HG03521 (cell line): ENCODE data around the gene FILIP1.

Source experiments
- ATAC-seq: cut with Tn5 transposase; IDR thresholded peaks from one replicate; pipeline ENCODE4 v1.9.1; 2021; ENCODE audit warnings: mild to moderate bottlenecking, moderate library complexity; ENCODE audit not compliant: unreplicated experiment

The FILIP1 gene

GRCh38 chr6:75386050-75386770 lies 107.4 kb downstream of the FILIP1 start:
- ATAC-seq = no peak

- ATAC-seq = no peak
Measured at GRCh38 chr6:75384116-75384515, 109.5 kb downstream of the FILIP1 start.

GRCh38 chr6:75382634-75382900 lies 111.0 kb downstream of the FILIP1 start:
- ATAC-seq = no peak

- ATAC-seq = no peak
Measured at GRCh38 chr6:75381877-75382633, 111.5 kb downstream of the FILIP1 start.

GRCh38 chr6:75379536-75379935 lies 114.1 kb downstream of the FILIP1 start:
- no peak for ATAC-seq

GRCh38 chr6:75378101-75378500 lies 115.5 kb downstream of the FILIP1 start:
- no peak for ATAC-seq

GRCh38 chr6:75377386-75377785 lies 116.2 kb downstream of the FILIP1 start:
- ATAC-seq = no peak

- ATAC-seq = no peak
Measured at GRCh38 chr6:75376347-75377024, 117.1 kb downstream of the FILIP1 start.

- no peak for ATAC-seq
Measured at GRCh38 chr6:75374961-75375400, 118.6 kb downstream of the FILIP1 start.

- no peak for ATAC-seq
Measured at GRCh38 chr6:75372884-75373283, 120.7 kb downstream of the FILIP1 start.

GRCh38 chr6:75370011-75370410 lies 123.6 kb downstream of the FILIP1 start:
- no peak for ATAC-seq

GRCh38 chr6:75368864-75369402 lies 124.7 kb downstream of the FILIP1 start:
- ATAC-seq = no peak

GRCh38 chr6:75368151-75368779 lies 125.3 kb downstream of the FILIP1 start:
- no peak for ATAC-seq

- ATAC-seq = no peak
Measured at GRCh38 chr6:75363304-75363703, 130.3 kb downstream of the FILIP1 start.

- ATAC-seq = no peak
Measured at GRCh38 chr6:75353644-75354043, 140.0 kb downstream of the FILIP1 start.

GRCh38 chr6:75351570-75351969 lies 142.0 kb downstream of the FILIP1 start:
- ATAC-seq = no peak

- no peak for ATAC-seq
Measured at GRCh38 chr6:75350808-75351207, 142.8 kb downstream of the FILIP1 start.

GRCh38 chr6:75350156-75350555 lies 143.4 kb downstream of the FILIP1 start:
- no peak for ATAC-seq

GRCh38 chr6:75349262-75349984 lies 144.2 kb downstream of the FILIP1 start:
- no peak for ATAC-seq

- no peak for ATAC-seq
Measured at GRCh38 chr6:75348882-75349261, 144.7 kb downstream of the FILIP1 start.
